ENCODE results near the gene SLMAP.
A peak's percentile ranks its signal among the peaks of the same experiment; 100 is the strongest.

Gene SLMAP

DNA sequence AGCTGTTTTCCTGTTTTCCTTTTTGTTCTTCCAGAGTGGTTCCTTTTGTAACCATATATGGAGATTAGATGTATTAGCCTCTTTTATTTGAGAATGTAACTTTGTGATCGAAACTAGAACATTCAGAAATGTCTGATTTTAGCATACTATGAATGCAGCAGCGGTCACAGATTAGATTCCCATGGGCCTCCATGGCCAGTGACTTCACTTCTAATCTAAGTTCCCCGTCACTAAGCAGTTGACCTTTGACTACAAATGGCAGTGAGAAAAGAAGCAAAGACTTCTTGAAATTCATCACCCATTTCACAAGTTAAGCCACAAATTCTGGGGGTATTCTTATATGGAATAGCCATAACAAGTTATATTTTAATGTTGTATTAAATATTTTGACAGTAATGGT is 137.6 kb downstream of the SLMAP start:
- no peak for DNase-seq (ENCODE audit: low spot score)

DNA sequence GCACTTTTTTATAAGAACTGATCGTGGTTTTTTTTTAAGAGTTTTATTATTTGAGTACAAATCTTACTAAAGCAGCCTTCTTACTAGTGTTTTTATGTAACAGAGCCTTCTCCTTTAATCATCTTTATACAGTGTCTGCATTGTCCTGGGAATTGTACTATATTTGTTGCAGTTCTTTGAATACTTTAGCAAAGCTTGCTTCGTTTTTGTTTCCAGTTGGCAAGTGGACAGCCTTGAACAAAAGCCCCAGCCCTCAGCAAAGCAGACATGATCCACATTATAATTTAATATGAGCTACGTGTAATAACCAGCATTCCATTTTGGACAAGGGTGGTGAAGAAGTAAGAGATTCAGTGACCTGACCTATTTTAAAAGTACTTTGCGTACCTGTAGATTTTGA is 139.9 kb downstream of the SLMAP start:
- no peak for DNase-seq (ENCODE audit: low spot score)

GRCh38 chr3:57896691-57897090 is 140.6 kb downstream of the SLMAP start:
- no peak for DNase-seq (ENCODE audit: low spot score)

- DNase-seq (ENCODE audit: low spot score), result no peak
These were observed 144.7 kb downstream of the SLMAP start for GRCh38 chr3:57900786-57901185.

- DNase-seq (ENCODE audit: low spot score), result no peak
These were observed 147.2 kb downstream of the SLMAP start for GRCh38 chr3:57903124-57903890.

- no peak for DNase-seq (ENCODE audit: low spot score)
These were observed 154.9 kb downstream of the SLMAP start for GRCh38 chr3:57910990-57911389.

GRCh38 chr3:57911593-57911992 is 155.5 kb downstream of the SLMAP start:
- DNase-seq (ENCODE audit: low spot score), result no peak

DNA sequence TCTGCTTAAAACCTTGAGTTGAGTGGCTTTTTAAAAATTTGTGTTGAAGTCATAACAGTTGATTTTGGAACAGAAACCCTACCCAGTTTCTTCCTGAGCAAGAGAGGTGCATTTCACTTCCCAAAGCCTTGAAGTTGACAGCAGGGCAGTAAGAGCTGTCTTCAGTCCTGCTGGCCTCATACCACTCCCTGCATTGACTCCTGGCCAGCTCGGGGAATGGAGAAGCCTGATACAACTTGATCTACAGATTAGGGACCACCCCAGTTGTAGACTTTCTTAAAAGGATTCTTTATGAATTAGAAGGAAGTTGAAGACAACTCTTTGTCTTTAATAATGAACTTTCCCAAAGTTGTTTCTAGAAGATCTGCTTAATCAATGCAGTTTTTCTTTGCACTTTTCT is 161.5 kb downstream of the SLMAP start:
- DNase-seq (ENCODE audit: low spot score), result no peak

GRCh38 chr3:57918123-57918837 is 162.2 kb downstream of the SLMAP start:
- DNase-seq (ENCODE audit: low spot score), result no peak

- DNase-seq (ENCODE audit: low spot score), result no peak
These were observed 163.9 kb downstream of the SLMAP start for GRCh38 chr3:57919987-57920386.

GRCh38 chr3:57923101-57923500 is 167.0 kb downstream of the SLMAP start:
- DNase-seq (ENCODE audit: low spot score), result no peak

GRCh38 chr3:57923752-57924151 is 167.6 kb downstream of the SLMAP start:
- no peak for DNase-seq (ENCODE audit: low spot score)

- no peak for DNase-seq (ENCODE audit: low spot score)
These were observed 171.1 kb downstream of the SLMAP start for GRCh38 chr3:57927166-57927565.

- DNase-seq (ENCODE audit: low spot score), result no peak
These were observed 171.8 kb downstream of the SLMAP start for GRCh38 chr3:57927916-57928315.

- no peak for DNase-seq (ENCODE audit: low spot score)
These were observed 172.4 kb downstream of the SLMAP start for GRCh38 chr3:57928511-57928910.

DNA sequence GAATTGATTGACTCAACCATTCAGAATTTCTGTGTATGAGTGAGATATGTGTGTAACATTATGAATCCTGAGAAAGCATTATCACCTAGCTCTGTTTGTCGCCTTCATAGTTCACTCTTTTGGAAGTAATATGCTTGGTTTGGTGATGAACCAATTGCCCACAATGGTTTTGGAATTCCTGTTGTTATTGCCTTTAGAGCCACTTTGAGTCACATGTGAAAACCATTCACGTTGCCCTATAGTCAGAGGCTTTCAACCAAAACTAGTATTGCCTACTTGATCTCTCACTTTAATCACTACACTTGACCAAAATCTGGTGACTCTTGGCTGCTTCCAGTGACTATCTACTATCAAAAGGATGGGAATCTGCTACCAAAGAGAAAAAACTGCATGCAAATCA is 173.9 kb downstream of the SLMAP start:
- no peak for DNase-seq (ENCODE audit: low spot score)

DNA sequence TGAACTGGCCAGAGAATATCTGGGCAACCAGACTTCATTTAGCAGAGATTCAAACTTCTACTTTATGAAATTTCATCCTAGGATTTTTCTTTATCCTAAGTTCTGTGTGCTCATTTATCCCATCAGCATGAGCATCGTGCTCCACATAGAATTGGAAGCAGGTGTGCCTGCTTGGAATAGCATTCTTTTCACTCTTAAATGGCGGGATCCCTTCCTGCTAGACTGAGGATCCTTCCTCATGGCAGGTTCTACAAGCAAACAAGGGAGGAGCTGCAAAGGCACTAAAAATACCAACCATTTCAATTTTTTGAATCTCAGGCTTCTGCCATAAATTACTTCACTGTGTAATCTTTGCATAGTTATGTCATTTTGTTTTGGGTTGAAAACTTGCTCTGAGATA is 177.5 kb downstream of the SLMAP start:
- no peak for DNase-seq (ENCODE audit: low spot score)

GRCh38 chr3:57934373-57934772 is 178.3 kb downstream of the SLMAP start:
- DNase-seq (ENCODE audit: low spot score), result no peak

- DNase-seq (ENCODE audit: low spot score), result no peak
These were observed 179.4 kb downstream of the SLMAP start for GRCh38 chr3:57935539-57935938.

GRCh38 chr3:57937092-57937491 is 181.0 kb downstream of the SLMAP start:
- no peak for DNase-seq (ENCODE audit: low spot score)

GRCh38 chr3:57939775-57940174 is 183.7 kb downstream of the SLMAP start:
- DNase-seq (ENCODE audit: low spot score), result no peak

GRCh38 chr3:57942388-57942787 is 186.3 kb downstream of the SLMAP start:
- no peak for DNase-seq (ENCODE audit: low spot score)

DNA sequence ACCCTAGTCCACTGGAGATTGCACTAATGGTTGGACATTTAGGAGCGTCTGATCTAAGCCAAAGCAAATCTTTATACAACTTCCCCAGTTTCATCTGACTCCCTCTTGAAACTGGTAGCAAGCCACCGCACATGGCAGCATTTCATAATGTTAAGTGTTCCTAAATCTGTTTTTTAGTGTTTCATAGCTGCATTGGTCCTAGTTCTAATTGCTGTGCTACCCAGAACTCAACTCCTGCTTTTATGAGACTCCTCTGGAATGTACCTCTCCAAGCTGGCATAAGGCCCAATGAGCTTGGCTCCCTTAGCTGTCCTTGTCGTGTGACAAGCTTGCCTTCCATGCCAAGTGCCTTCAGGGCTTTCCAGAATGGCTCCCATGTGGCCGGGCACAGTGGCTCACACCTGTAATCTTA is 186.8 kb downstream of the SLMAP start:
- DNase-seq (ENCODE audit: low spot score), result peak; percentile 65

Measured in cerebellar cortex (tissue), 1 donor.